GM21619 (cell line): Measurements from ENCODE around the gene PGLYRP1.

Source experiments
- ATAC-seq: cut with Tn5 transposase; IDR thresholded peaks from one replicate; pipeline ENCODE4 v1.9.1; 2021; ENCODE audit not compliant: unreplicated experiment

The PGLYRP1 gene

GRCh38 chr19:46022431-46023310, at the start of gene PGLYRP1:
TSS of gene PGLYRP1 (minus strand) at chr19:46023053. CDS start at chr19:46023021, 32 bp downstream.
- no peak for ATAC-seq

GRCh38 chr19:46069806-46070341, 47.0 kb upstream of the PGLYRP1 start:
- ATAC-seq: no peak

DNA sequence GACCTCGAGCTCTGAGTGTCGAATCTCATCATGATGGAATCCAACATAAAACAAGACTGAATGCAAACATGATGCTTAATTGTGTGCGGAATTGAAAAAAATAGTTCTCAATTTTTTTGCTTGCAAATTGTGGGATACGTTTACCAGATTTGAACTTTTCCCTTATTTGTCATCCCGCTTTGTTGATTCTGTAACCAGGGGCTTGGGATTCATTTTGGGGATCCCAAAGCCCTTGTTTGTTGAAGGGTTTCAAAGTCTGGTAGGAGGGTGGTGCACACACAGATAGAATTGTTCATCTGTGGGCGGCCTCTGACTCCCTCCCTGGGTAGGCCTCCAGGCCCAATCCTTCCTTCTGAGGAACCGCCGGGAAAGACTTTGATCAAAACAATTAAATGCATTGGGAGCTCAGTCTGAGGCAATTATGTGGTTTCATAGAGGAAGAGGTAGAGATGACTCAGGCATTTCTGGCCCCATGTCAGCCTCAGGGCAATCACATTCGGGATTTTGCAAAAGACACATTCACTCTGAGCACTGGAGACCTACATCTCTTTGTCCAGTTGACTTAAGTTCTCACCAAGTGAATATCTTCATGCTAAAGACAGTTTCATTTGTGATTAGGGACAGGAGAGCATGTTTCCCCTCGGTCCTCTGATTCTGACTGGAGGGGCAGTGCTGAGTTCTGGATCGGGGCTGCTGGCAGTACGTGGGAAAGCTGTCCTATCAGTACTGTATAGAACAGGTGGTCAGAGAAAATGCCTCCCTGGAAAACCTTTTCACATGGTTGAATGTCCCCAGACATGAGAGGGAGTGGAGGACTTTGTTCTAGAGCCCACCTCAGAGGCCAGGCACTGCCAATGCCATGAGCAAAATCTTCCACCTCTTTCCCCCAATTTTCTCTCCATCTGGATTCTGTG, 45.7 kb upstream of the PGLYRP1 start:
- no peak for ATAC-seq

GRCh38 chr19:46067691-46068090, 44.8 kb upstream of the PGLYRP1 start:
- no peak for ATAC-seq

- no peak for ATAC-seq
Observed at GRCh38 chr19:46066471-46066870, 43.6 kb upstream of the PGLYRP1 start.

- no peak for ATAC-seq
Observed at GRCh38 chr19:46065486-46066071, 42.7 kb upstream of the PGLYRP1 start.

- no peak for ATAC-seq
Observed at GRCh38 chr19:46063201-46063600, 40.3 kb upstream of the PGLYRP1 start.

DNA sequence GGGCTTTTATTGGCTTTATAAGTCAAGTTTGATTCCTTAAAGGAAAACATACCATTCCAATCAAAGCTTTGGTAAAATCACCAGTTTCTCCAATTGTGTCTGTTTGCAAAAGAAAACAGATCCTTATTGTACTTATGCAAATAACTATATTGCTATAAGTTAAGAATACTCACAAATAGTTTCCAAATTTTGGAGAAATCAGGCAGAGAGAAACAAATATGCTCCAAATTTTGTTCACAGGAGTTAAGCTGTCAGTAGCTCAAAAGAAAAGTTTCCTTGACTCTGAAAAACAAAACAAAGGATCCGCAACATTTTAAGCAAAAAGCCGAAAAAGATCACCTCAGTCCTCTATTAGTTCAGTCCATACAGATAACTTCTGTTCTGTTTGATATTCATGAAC, 37.2 kb upstream of the PGLYRP1 start:
- no peak for ATAC-seq

- ATAC-seq: no peak
Observed at GRCh38 chr19:46058778-46059177, 35.9 kb upstream of the PGLYRP1 start.

GRCh38 chr19:46056536-46056935, 33.7 kb upstream of the PGLYRP1 start:
- ATAC-seq: no peak

- no peak for ATAC-seq
Observed at GRCh38 chr19:46052896-46053295, 30.0 kb upstream of the PGLYRP1 start.

DNA sequence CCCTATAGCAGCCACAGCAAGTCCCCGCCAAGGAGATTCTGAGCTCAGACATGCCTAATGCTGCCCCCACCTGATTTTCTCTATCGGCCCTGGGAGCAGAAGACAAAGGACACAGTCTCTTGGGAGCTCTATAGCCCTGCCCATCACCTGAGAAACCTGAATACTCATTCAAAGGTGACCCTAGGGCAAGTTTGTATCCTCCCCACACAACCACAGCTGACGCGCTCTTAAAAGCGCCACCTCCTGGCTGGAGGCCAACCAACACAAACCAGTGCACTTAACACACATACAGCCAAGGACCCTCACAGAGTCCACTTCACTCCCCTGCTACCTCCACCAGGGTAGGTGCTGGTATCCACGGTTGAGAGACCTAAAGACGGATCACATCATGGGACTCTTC, 26.7 kb upstream of the PGLYRP1 start:
- no peak for ATAC-seq

DNA sequence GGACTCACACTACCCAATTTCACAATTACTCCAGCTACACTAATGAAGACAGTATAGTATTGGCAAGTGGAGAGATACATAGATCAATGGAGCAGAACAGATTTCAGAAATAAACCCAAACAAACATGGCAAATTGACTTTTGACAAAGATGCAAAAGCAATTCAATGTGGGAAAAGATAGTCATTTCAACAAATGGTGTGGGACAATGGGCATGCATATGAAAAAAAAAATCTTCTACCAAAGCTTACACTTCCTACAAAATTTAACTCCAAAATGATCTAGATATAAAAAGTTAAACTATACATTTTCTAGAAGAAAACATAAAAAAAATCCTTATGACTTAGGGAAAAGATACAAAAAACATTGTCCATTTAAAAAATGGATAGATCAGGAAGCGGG, 20.7 kb upstream of the PGLYRP1 start:
- ATAC-seq: no peak

GRCh38 chr19:46042252-46042883, 19.5 kb upstream of the PGLYRP1 start:
- no peak for ATAC-seq

DNA sequence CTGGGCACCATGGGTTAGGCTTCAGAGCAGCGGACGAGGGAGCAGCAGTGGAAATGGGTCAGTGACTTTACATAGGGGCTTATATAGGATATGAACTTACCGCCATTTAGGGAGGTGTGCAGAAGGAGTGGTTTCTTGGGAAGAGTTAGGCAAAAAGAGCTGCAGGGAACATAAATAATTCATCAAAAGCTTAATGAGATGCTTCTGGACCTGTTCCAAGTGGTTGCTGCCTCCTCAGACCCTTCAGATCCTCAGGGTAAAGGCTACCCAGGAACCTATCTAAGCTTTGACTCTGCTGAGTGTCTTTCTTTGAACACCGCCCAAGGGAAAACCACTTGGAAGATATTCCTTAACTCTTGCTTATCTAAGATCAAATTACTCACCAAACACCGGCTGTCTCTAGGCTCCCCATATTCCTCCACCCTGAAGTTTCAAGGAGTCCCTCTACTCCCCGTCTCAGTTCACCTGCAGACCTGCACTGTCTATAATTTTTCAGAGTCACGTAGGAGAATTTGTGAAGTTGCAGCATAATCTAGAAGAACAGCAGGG, 18.2 kb upstream of the PGLYRP1 start, which contains the start of gene IGFL4:
IGFL4 (minus strand) TSS at position 51 of the 549 bp plus-strand sequence; CDS start at position 11, 40 bp downstream.
- ATAC-seq: no peak

- no peak for ATAC-seq
Observed at GRCh38 chr19:46040125-46040524, 17.3 kb upstream of the PGLYRP1 start.

- ATAC-seq: no peak
Observed at GRCh38 chr19:46036744-46037128, 13.9 kb upstream of the PGLYRP1 start.

DNA sequence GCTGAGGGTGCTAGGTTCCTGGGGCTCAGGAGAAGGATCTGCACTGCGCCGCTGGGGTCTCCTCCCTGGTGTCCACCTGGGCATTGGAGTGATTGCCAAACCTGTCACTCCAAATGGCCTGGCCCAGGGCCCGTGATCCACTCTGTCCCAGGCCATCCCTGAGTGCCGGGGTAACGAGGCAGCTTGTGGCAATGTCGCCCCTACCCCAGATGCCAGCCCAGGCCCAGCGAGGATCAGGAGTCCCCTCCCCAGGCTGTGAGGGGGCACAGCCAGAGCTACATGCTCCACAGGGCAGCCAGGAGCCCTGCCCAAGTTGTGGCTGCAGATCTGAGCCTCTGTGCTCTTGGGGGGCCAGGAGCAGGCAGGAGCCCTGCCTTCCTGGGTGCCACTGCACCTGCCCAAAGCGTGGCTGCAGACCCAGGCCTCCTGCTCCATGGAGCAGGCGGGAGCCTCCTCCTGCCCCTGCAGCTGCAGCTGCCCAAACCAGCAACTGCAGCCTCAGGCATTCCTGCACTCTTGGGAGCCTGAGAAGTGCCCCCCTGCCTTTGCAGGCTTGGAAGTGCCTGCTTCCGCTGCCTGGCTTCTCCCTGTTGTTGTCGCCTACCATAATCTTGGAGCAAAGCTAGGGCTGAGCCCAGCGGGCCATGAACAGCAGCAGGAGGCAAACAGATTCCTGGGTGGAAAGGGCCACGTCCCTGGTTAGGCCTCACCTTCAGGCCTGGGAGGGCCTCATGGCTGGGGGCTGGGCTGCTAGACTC, 13.3 kb upstream of the PGLYRP1 start:
- no peak for ATAC-seq

DNA sequence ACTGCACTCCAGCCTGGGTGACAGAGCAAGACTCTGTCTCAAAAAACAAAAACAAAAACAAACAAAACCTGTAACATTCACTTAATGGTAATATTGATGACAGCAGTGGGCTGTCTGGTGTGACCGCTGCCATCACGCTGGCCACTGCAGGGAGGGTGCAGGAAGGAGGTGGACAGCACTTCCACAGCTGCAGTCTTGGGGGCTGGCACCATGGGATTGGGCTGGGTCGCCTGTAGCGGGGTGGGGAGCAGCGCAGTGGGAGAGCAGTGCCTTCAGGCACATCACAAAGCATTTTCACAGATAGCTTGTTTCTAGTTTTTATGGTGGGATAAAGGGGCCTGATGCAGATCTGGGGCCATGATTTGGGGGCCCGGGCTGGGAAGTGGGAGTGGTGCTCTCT, 12.7 kb upstream of the PGLYRP1 start:
- no peak for ATAC-seq

GRCh38 chr19:46033401-46033800, 10.5 kb upstream of the PGLYRP1 start:
- no peak for ATAC-seq
